Stimulated activated CD8-positive, alpha-beta memory T cell treated with anti-CD3 and anti-CD28 coated beads, Interleukin-7, amount 100 ng/mL, for 4 hours (primary cell): ENCODE measurements around the gene ZNF30.
"Not testable (repeated sequence)": the region's sequence is repeated elsewhere in the genome, so short reads cannot be mapped to it uniquely, and the experiment has no call there.

Experiments
- DNase-seq, 2 donors: peaks; one replicate each; pipeline ENCODE4 v3.0.0-alpha.2; 2020; ENCODE audit warnings: low read depth in 2 of 2

Gene ZNF30

DNA sequence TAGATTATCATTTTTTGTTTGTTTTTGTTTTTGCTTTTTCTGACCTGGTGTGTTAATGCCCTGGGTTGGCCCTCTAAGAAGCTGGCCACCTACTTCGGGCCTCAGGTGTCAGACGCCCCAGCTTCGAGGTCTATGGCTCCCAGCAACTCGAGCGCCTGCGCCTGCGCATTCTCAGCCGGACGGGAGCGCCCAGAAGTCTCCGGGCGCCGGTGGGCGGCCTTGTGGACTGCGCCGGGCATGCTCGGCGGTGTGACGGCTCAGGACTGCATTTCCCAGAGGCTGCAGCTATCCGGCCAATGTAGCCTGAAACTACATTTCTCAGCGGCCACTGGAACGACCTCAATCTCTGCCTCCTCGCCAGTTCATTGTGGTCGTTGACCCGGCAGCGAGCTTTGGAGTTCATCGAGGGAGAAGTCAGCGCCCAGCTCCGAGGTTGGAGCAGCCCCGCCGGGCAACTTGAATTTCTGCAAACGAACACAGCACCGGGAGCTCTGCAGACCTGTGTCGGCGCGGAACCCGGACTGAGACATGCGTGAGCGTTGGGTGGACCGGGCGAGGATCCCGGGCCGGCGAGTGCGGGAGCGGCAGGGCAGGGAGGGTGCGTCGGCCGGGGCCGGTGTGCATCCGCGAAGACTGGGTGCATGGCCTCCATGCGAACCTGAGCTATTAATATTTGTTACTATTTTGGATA lies at the start of gene ZNF30:
ZNF30 (plus strand) TSS at position 219 of the 691 bp plus-strand sequence. CDS start 3,045 bp downstream, outside the sequence.
- DNase-seq, result peak; percentile 54 to 76

GRCh38 chr19:34879563-34879962 lies 47.1 kb upstream of the ZNF30 start:
- no peak for DNase-seq

- no peak for DNase-seq
Observed at GRCh38 chr19:34880034-34880433, 46.7 kb upstream of the ZNF30 start.

DNA sequence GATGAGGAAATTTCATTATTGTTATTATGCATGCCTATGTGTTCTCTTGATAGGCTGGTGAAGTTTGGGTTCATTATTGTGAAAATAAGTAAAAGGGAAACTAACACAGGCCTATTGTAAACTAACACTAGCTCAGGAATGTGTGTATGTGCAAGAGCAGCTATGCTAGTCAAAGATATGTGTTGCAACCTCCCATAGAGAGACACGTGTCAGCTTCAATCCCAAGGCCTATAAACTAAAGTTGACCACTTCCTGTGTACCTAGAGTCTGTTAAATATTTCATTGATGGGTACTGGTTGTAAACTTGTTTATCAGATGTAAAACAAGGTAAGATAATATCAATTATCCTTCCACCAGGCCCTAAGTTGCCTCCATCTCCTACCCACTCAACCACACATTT lies 44.7 kb upstream of the ZNF30 start:
- DNase-seq, result no peak

GRCh38 chr19:34888091-34888490 lies 38.6 kb upstream of the ZNF30 start:
- DNase-seq, result no peak

DNA sequence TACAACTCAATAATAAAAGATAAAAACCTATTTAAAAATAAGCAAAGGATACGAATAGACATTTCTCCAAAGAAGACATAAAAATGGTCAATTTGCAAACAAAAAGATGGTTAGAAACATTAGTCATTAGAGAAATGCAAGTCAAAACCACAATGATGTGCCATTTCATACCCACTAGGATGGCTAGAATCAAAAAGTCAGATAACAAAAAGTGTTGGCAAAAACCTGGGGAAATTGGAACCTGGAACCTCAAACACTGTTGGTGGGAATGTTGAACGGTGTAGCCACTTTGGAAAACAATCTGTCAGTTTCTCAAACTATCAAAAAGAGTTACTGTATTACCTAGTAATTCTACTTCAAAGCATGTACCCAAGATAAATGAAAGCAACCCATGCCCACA lies 26.5 kb upstream of the ZNF30 start:
- DNase-seq, result no peak

- DNase-seq, result no peak
Observed at GRCh38 chr19:34904664-34905527, 21.8 kb upstream of the ZNF30 start.

- no peak for DNase-seq
Observed at GRCh38 chr19:34910770-34911169, 15.9 kb upstream of the ZNF30 start.

- not testable (repeated sequence) for DNase-seq
Observed at GRCh38 chr19:34917144-34917543, 9.6 kb upstream of the ZNF30 start.

- DNase-seq, result no peak
Observed at GRCh38 chr19:34918190-34918589, 8.5 kb upstream of the ZNF30 start.

DNA sequence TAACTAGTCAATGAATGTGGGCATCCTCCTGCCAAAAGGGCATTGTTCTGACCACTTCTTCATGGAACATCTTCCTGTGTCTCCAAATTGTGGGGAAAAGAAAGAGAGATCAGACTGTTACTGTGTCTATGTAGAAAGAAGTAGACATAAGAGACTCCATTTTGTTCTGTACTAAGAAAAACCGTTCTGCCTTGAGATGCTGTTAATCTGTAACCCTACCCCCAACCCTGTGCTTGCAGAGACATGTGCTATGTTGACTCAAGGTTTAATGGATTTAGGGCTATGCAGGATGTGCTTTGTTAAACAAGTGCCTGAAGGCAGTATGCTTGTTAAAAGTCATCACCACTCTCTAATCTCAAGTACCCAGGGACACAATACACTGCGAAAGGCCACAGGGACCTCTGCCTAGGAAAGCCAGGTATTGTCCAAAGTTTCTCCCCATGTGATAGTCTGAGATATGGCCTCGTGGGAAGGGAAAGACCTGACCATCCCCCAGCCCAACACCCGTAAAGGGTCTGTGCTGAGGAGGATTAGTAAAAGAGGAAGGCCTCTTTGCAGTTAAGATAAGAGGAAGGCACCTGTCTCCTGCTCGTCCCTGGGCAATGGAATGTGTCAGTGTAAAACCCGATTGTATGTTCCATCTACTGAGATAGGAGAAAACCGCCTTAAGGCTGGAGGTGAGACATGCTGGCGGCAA lies 6.5 kb upstream of the ZNF30 start:
- DNase-seq, result not testable (repeated sequence)

GRCh38 chr19:34925278-34925855 lies 1.3 kb upstream of the ZNF30 start:
- no peak for DNase-seq

- no peak for DNase-seq
Observed at GRCh38 chr19:34926361-34926684, 380 bp upstream of the ZNF30 start.

DNA sequence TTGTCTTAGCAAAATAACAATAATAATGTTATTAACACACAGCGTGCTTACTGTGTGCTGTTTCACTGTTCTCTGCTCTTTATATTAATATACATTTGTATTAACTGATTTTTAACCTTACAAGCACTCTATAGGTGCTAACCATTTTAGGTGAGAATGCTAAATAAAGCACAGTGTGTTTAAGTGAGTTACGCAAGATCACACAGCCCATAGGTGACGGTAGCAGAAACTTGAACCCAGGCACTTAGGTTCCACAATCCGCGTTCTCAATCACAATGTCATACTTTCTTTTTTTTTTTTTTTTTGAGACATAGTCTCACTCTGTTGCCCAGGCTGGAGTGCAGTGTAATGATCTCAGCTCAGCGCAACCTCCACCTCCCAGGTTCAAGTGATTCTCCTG lies 5.8 kb downstream of the ZNF30 start:
- no peak for DNase-seq

GRCh38 chr19:34936184-34936583 lies 9.5 kb downstream of the ZNF30 start:
- DNase-seq, result no peak

- no peak for DNase-seq
Observed at GRCh38 chr19:34938886-34939285, 12.2 kb downstream of the ZNF30 start.

- DNase-seq, result no peak
Observed at GRCh38 chr19:34943861-34944573, 17.3 kb downstream of the ZNF30 start.

DNA sequence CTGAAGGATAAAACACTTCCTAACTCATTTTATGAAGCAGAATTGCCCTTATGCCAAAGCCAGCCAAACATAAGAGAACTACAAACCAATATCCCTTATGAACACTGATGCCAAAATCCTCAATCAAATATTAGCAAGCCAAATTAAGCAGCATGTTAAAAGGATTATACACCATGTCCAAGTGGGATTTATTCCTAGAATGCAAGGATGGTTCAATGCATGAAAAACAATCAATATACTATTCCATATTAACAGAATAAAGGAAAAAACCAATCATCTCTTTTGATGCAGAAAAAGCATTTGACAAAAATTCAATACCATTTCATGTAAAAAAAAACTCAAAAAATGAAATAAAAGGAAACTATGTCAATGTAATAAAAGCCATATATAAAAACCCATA lies 26.4 kb downstream of the ZNF30 start:
- no peak for DNase-seq

GRCh38 chr19:34957830-34958751 lies 31.4 kb downstream of the ZNF30 start:
- no peak for DNase-seq

DNA sequence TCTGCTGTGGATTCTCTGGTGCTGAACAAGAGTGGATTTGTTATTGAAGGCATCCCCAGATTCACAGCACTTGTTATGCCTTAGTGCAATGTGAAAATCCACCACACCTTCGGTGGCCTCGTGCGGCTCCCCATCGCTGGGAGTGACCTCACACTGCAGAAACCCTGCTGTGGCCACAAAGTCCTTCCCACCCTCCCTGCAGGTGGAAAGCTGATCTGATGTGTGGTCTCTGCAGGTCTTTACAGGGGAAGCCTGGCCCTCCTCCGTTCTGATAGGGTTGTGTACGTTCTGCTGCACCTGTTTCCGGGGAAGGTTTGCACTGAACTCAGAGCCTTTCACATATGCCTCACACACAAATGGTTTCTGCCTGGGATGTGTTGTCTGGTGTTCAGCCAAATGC lies 32.3 kb downstream of the ZNF30 start:
- DNase-seq, result no peak
